GM18873 (cell line): Measurements from ENCODE around the gene RET.
"Not testable (repeated sequence)": the region's sequence is repeated elsewhere in the genome, so short reads cannot be mapped to it uniquely, and the experiment has no call there.

Experiments used
- ATAC-seq: cut with Tn5 transposase; IDR thresholded peaks from one replicate; pipeline ENCODE4 v1.9.1; 2021; ENCODE audit warnings: mild to moderate bottlenecking, moderate library complexity, moderate number of reproducible peaks; ENCODE audit not compliant: unreplicated experiment, low FRiP score

RET gene

DNA sequence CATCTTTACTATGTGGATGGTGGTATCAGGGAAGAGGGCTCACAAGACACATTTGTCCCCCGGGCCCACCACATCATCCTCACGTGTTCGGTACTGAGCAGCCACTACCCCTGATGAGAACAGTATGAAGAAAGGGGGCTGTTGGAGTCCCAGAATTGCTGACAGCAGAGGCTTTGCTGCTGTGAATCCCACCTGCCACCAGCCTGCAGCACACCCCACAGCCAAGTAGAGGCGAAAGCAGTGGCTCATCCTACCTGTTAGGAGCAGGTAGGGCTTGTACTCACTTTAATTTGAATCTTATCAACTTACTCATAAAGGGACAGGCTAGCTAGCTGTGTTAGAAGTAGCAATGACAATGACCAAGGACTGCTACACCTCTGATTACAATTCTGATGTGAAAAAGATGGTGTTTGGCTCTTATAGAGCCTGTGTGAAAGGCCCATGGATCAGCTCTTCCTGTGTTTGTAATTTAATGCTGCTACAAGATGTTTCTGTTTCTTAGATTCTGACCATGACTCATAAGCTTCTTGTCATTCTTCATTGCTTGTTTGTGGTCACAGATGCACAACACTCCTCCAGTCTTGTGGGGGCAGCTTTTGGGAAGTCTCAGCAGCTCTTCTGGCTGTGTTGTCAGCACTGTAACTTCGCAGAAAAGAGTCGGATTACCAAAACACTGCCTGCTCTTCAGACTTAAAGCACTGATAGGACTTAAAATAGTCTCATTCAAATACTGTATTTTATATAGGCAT is 52.3 kb downstream of the RET start:
- ATAC-seq: peak; percentile 65

DNA sequence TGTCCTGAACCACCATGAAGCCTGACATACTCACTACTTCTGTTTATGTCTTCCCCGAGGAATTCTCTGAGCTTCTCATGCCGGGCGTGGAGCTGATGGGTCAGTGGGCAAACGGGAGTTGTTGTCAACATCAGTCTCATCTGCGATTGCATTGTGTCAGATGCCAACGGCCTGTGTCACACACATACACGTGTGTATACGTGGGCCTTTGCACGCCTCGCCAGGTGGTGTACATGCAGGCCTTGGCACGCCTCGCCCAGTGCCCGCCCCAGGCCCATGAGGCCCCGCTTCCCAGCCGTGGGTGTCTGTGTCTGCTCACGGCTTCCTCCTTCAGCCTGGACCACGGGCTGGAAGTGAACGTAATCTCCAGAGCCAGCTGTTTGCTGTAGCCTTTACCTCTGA is 53.9 kb downstream of the RET start:
- ATAC-seq: no peak

DNA sequence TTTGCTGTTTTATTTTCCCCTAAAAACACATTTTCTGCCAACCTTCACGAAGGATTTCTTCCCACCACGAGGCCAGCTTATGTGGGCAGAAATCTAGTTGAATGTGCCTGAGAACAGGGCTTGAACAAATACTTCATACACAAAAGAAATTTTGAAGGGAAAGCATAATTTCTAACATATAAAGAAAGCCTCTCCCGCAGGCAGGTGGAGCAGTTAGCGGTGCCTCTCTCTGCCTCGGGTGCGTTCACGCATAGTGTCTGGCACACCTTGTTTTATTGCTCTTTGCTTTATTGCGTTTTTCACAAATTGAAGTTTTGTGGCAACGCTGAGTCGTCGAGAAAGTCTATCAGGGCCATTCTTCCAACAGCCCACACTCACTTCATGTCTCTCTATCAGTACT is 54.4 kb downstream of the RET start:
- ATAC-seq: no peak

DNA sequence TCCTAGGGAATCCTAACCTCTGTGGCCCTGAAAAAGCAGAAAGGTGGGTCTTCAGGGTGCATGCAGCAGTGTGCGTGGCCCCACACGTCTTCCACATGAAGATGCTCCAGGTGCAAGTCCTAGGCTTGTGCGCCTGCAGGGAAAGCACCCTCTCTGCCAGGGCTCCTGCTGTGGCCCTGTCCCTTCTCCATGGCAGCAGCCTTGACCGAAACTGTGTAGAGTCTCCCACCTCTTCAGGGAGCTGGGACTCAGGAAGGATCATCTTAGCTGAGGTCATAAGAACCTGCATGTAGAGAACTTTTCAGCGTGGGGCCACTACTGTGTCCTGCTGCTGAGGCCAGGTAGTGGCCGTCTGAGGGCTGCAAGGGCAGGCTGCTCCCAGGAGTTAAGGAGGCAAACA is 55.0 kb downstream of the RET start:
- ATAC-seq: no peak

- no peak for ATAC-seq
Measured at GRCh38 chr10:43132867-43133787, 56.3 kb downstream of the RET start.

GRCh38 chr10:43134126-43134905 is 57.4 kb downstream of the RET start:
- no peak for ATAC-seq

- no peak for ATAC-seq
Measured at GRCh38 chr10:43135064-43135463, 58.2 kb downstream of the RET start.

DNA sequence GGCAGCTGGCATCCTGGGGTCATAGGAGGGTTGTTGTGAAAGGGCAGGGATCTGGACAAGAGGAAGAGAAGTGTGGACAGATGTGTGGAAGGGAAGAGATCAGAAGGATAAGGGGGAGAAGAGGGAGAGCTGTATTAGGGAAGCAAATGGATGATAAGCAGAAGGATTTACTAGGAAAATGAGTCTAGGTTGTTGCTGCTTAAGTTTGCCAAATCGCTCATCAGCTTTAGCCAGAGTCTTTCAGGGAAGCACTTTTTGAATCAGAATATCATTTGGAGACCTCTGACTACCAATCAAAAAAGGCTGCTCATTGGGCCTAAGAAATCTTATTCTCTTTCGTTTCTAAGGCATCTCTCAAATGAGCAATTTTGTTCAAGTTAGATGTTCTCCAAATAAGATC is 58.8 kb downstream of the RET start:
- no peak for ATAC-seq

- ATAC-seq: no peak
Measured at GRCh38 chr10:43136432-43136831, 59.6 kb downstream of the RET start.

- ATAC-seq: no peak
Measured at GRCh38 chr10:43136995-43137716, 60.3 kb downstream of the RET start.

GRCh38 chr10:43137717-43138020 is 60.8 kb downstream of the RET start:
- peak; percentile 1 for ATAC-seq

- ATAC-seq: peak; percentile 47
Measured at GRCh38 chr10:43138021-43138756, 61.3 kb downstream of the RET start, which contains the start of gene CSGALNACT2. Gene CSGALNACT2 (plus strand): TSS chr10:43138445. CDS start chr10:43155150, 16,705 bp downstream.

DNA sequence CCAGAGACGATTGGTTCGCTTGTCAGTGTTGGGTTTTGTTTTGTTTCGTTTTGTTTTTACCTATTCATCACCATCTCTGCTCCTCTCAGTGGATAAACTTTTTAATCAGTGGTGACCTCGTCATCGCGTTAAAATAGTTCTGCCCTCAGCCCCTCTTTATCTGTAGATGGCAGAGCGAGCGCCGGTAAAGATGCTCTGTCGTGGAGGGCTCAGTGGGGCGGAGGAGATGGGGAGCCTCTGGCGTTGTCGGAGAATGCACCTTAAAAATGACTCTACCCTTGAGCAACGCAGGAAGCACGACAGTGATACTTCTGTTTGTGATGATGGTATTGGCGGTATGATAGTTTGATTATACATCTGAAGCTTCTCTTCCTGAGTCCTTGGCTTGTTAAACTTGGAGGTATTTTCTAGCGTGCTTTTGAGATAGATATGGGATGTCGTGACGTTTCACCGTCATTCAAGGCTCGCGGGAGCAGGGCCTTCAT is 61.9 kb downstream of the RET start:
- peak; percentile 17 for ATAC-seq

- no peak for ATAC-seq
Measured at GRCh38 chr10:43141421-43141820, 64.6 kb downstream of the RET start.

DNA sequence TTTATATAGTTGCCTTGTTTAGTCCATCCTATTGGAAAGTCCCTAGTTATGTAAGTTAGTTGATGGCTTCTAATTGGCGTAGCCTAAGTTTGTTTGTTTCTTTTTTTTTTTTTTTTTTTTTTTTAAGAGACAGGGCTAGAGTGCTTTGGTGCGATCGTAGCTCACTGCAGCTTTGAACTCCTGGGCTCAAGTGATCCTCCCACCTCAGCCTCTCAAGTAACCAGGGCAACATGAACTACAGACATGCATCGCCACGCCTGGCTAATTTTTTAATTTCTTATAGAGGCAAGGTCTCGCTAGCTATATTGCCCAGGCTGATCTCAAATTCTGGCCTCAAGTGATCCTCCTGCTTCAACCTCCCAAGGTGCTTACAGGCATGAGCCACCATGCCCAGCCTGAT is 68.4 kb downstream of the RET start:
- no peak for ATAC-seq

DNA sequence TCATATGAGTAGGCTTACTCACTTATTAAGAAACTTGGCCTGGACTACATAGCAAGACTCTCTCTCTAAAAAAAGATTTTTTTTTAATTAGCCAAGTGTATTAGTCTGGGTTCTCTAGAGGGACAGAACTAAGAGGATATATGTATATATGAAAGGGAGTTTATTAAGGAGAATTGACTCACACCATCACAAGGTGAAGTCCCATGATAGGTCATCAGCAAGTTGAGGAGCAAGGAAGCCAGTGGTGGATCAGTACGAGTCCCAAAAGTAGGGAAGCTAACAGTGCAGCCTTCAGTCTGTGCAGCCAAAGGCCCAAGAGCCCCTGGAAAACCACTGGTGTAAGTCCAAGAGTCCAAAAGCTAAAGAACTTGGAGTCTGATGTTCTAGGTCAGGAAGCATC is 69.1 kb downstream of the RET start:
- not testable (repeated sequence) for ATAC-seq

- ATAC-seq: no peak
Measured at GRCh38 chr10:43151371-43151770, 74.5 kb downstream of the RET start.

- ATAC-seq: no peak
Measured at GRCh38 chr10:43153901-43154300, 77.0 kb downstream of the RET start.

DNA sequence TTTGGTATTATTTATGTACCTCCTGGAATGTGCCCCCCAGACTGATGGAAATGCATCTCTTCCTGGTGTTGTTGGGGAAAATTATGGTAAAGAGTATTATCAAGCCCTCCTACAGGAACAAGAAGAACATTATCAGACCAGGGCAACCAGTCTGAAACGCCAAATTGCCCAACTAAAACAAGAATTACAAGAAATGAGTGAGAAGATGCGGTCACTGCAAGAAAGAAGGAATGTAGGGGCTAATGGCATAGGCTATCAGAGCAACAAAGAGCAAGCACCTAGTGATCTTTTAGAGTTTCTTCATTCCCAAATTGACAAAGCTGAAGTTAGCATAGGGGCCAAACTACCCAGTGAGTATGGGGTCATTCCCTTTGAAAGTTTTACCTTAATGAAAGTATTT is 78.4 kb downstream of the RET start:
- ATAC-seq: no peak
